Small intestine (tissue), 7 donors: ENCODE data around the gene CFAP141. TPM values are rescaled to one million over a fixed set of nuclear protein-coding genes. Genes with fewer than 3 reads are reported as not detected.

Source experiments
- DNase-seq, 2 donors: peaks; one replicate each; pipeline versions ENCODE4 v3.0.0 to v3.0.0-alpha.2; 2013
- FAIRE-seq: peaks from 2 replicates; lab custom pipeline; 2012; peaks lifted over from hg19 to GRCh38; lab: Jason Lieb, UNC
- H3K27ac ChIP-seq, 3 donors: one replicate each; pipeline ENCODE4 v1.5.1; 2013; ENCODE audit warnings: low read length in 2 of 3, mild to moderate bottlenecking in 2 of 3, control low read depth in 1 of 3, inconsistent platforms in 1 of 3, low read depth in 1 of 3, moderate library complexity in 1 of 3
- H3K27me3 ChIP-seq, 3 donors: one replicate each; pipeline ENCODE4 v1.6.1; 2013; ENCODE audit warnings: low read length in 3 of 3, inconsistent platforms in 1 of 3; ENCODE audit not compliant: control insufficient read depth in 3 of 3, insufficient read depth in 3 of 3
- H3K36me3 ChIP-seq, 3 donors: one replicate each; pipeline ENCODE4 v1.6.1; 2013; ENCODE audit warnings: low read length in 3 of 3, inconsistent platforms in 1 of 3, low read depth in 1 of 3, mild to moderate bottlenecking in 1 of 3, moderate library complexity in 1 of 3; ENCODE audit not compliant: control insufficient read depth in 3 of 3, insufficient read depth in 2 of 3
- H3K4me1 ChIP-seq, 3 donors: one replicate each; pipeline ENCODE4 v1.6.1; 2013; ENCODE audit warnings: low read length in 2 of 3, inconsistent platforms in 1 of 3, low read depth in 1 of 3, mild to moderate bottlenecking in 1 of 3, moderate library complexity in 1 of 3; ENCODE audit not compliant: control insufficient read depth in 3 of 3, insufficient read depth in 2 of 3
- H3K4me3 ChIP-seq, 3 donors: one replicate each; pipeline ENCODE4 v1.5.1; 2013; ENCODE audit warnings: low read length in 3 of 3, control low read depth in 1 of 3, inconsistent platforms in 1 of 3, low read depth in 1 of 3, mild to moderate bottlenecking in 1 of 3, moderate library complexity in 1 of 3
- H3K9me3 ChIP-seq, 2 donors: one replicate each; pipeline ENCODE4 v1.6.1; 2013; ENCODE audit warnings: low read depth in 1 of 2, low read length in 1 of 2; ENCODE audit not compliant: control insufficient read depth in 2 of 2, insufficient read depth in 1 of 2
- WGBS, 3 donors: extraction: QIAGEN DNeasy Blood & Tissue Kit; methylation state at CpG; one replicate each; pipeline ENCODE4 v1.1.7; 2013; 5-methylcytosine and 5-hydroxymethylcytosine counted together
- polyA plus RNA-seq, 4 donors: library from polyadenylated mRNA; stranded (reverse) in 3 of 4; unstranded in 1 of 4; fragments of 200-250 nt in 3 of 4; fragments of 120-200 nt in 1 of 4; gene quantifications; one replicate each; pipeline versions ENCODE4 v1.2.1 to v1.2.3, GENCODE V29; 2013
- donor health status: healthy with polysubstance abuse.
- donor health status: control.
- donor health status: control.
- donor health status: Bipolar disorder and iron deficiency.
- donor health status: healthy.

The CFAP141 gene
- polyA plus RNA-seq, 4 donors = not detected

DNA sequence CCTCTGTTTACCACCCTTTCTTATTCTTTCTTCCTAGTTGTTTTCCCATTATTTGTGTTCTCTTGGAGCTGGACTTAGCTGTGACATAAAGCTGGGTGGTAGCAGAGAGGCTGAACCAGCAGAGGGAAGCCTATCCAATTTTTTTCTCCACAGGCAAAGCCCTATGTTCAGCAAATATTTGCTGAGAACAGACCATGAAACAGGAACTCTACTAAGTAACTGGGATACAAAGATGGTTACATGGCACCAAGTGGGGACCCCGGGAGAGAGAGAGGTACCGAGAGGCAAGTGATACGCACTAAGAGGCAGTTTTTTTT is 6.6 kb downstream of the CFAP141 start:
- no peak overlapping the region for H3K27ac ChIP-seq
- WGBS, 3 donors = 83 to 93% (median 85%) methylated on average over 3 of the region's 3 CpGs
- no peak for FAIRE-seq

DNA sequence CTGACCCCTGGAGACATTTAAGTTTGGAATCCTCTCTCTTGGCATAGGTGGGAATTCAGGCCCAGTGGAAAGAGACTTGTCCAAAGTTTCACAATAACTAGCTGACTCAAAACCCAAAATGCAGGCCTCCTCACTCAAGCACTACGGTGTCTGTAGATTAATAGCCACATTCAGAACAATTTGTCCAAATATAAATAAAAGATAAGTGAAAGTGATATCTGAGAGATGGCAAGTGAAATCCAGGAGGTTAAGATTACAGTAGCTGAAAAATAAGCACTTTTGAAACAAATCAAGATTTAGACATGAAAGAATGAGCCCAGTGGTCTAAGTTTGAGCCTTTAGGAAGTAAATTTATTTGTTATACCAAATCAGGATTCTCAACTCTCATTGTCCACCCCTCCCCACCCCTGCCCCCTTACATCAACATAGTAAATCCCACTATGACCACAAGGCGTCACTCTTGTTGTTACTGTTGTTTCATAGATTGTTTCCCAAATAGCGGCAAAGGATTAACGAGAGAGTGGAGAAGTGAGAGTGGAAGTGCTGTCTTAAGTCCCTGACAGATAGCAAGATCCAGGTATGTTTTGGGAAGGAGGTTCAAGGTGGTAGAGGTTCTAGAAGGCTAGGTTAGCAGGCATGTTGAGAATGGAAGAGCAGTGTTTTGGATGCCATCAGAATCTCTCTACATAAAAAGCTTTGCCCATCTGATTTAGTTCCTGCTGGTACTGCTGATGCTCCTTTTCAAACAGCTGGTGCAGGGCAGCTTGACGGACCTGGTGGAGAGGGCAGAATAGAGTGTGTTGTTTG is 7.2 kb downstream of the CFAP141 start:
- H3K36me3 ChIP-seq = no peaks in the 10 kb centered on the region
- peak; percentile 58 to 69 for DNase-seq
- no peak overlapping the region for H3K27ac ChIP-seq
- H3K9me3 ChIP-seq = no peaks in the 10 kb centered on the region
- FAIRE-seq = no peak
- H3K4me1 ChIP-seq = no peaks in the 10 kb centered on the region
- 0 to 8% (median 6%) methylated on average over 5 of the region's 5 CpGs for WGBS, 3 donors
- peaks cover 0 to 5% (median 0%) of the 10 kb centered on the region in 3 donors for H3K27me3 ChIP-seq
- no peak overlapping the region for H3K4me3 ChIP-seq

More for the DNA sequence above, 6.6 kb downstream of the CFAP141 start:
- no peak for DNase-seq
- no peaks in the 10 kb centered on the region for H3K9me3 ChIP-seq
- no peak overlapping the region for H3K4me3 ChIP-seq
- H3K36me3 ChIP-seq = no peaks in the 10 kb centered on the region
- no peaks in the 10 kb centered on the region for H3K27me3 ChIP-seq
- H3K4me1 ChIP-seq = no peaks in the 10 kb centered on the region

DNA sequence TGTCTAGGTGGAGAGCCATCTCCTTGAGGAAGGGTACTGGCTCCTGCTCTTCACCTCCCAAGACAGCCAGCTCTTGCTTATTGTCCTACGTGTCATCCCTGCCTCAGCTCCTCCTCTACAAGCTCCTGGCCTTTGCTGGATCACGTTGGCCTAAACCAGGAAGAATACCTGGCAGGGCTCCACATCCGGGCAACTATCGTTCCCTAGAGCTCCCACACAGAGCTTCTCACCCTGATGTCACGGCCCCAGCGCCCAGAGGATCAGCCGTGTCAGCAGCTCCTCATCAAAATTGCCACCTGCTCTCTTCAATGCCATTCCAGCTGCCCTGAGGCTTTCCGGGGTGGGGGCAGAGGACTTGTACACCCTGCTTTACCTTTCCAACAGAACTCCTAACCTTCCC is 12.3 kb downstream of the CFAP141 start:
- 22 to 65% (median 35%) methylated on average over 8 of the region's 8 CpGs for WGBS, 3 donors
- DNase-seq (peak in 1 of 2 donors; percentile 38), FAIRE-seq (no peak)
- H3K27ac ChIP-seq = no peak overlapping the region
- H3K36me3 ChIP-seq = no peaks in the 10 kb centered on the region
- no peaks in the 10 kb centered on the region for H3K9me3 ChIP-seq
- H3K27me3 ChIP-seq = peaks cover 0 to 12% (median 2%) of the 10 kb centered on the region in 3 donors
- H3K4me1 ChIP-seq = no peaks in the 10 kb centered on the region
- no peak overlapping the region for H3K4me3 ChIP-seq

DNA sequence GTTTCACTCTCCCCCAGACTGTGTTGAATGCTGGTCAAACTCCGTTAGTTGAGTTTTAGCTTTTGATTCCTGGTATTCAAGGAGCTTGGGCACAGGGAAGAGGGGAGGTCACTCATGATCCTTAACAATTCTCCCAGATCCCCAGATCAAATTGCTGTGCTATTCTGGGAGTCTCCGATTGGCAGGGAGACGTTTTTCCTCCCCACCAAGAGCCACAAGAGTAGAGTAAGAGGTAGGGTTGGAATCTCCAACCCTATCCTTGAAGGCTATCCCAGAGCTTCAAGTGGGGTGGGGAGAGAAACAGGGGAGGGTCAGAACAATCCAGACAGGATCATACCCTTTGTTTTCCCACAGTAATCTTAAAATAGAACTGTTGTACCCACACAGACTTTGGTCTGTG is 13.7 kb downstream of the CFAP141 start:
- peaks cover 0 to 12% (median 2%) of the 10 kb centered on the region in 3 donors for H3K27me3 ChIP-seq
- H3K27ac ChIP-seq = no peak overlapping the region
- FAIRE-seq = no peak
- H3K4me3 ChIP-seq = no peak overlapping the region
- H3K36me3 ChIP-seq = no peaks in the 10 kb centered on the region
- DNase-seq = no peak
- 39 to 65% (median 54%) methylated on average over 3 of the region's 3 CpGs for WGBS, 3 donors
- H3K4me1 ChIP-seq = no peaks in the 10 kb centered on the region
- H3K9me3 ChIP-seq = no peaks in the 10 kb centered on the region

DNA sequence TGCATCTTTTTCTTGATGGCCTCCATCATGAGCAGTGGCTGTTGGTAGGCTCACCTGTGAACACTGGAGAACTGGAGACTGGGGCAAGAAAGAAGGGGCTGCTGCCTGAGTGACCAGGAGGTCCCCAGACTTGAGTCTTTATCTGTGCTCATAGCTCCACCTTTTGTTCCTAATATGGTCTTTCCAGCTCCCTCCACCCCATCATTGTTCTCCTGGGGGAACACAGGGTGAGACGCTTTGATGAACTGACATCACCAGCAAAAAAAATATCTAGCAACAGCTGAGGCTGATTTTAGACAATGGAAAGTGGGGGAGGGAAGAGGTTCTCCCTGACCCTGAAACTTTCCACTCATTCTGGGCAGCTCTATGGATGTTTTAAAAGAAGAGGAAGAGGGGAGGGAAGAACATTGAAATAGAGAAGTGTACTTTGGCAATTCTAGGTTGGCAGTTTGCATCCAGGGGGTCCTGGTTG is 14.1 kb downstream of the CFAP141 start, which contains the start of gene TPM3:
TPM3 (minus strand) TSS at position 111 of the 472 bp plus-strand sequence; CDS start at position 29, 82 bp downstream.
- no peak within 1 kb of the TSS for H3K27ac ChIP-seq
- 15 to 27% (median 27%) methylated on average over 1 of the region's 1 CpG for WGBS, 3 donors
- no peak for FAIRE-seq

DNA sequence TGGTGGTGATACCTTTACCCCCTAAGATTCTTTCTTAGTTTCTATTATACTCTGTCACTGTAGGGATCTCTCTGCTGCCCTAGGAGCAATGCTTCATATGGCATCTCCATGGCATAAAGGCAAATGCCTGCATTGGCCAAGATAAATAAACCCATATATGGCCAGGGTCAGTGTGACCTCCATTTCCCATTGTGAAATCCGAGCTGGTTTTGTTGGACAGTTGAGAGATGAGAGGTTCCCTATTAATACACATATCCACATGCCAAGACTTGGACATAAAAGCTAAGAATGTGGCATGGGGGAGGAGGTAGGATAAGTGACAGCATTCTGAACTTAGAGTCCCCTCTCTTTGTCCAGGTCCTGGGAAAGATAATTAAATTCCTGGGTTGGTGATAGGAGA is 15.6 kb downstream of the CFAP141 start:
- 15 to 37% (median 20%) methylated on average over 1 of the region's 1 CpG for WGBS, 3 donors
- H3K9me3 ChIP-seq = no peaks in the 10 kb centered on the region
- FAIRE-seq (no peak), DNase-seq (no peak)
- H3K36me3 ChIP-seq = no peaks in the 10 kb centered on the region
- H3K4me3 ChIP-seq = no peak overlapping the region
- H3K27me3 ChIP-seq = peaks cover 0 to 12% (median 2%) of the 10 kb centered on the region in 3 donors
- no peak overlapping the region for H3K27ac ChIP-seq
- H3K4me1 ChIP-seq = peaks cover 0 to 10% (median 0%) of the 10 kb centered on the region in 3 donors

More for the DNA sequence above, 14.1 kb downstream of the CFAP141 start, which contains the start of gene TPM3:
- Histone ChIP-seq H3K36me3 (no peaks in the 10 kb centered on the region), H3K9me3 (no peaks in the 10 kb centered on the region), H3K4me3 (no peak within 1 kb of the TSS), H3K27me3 (peaks cover 0 to 12% (median 2%) of the 10 kb centered on the region in 3 donors), H3K4me1 (peaks cover 0 to under 1% (median 0%) of the 10 kb centered on the region in 3 donors)
- DNase-seq = no peak

DNA sequence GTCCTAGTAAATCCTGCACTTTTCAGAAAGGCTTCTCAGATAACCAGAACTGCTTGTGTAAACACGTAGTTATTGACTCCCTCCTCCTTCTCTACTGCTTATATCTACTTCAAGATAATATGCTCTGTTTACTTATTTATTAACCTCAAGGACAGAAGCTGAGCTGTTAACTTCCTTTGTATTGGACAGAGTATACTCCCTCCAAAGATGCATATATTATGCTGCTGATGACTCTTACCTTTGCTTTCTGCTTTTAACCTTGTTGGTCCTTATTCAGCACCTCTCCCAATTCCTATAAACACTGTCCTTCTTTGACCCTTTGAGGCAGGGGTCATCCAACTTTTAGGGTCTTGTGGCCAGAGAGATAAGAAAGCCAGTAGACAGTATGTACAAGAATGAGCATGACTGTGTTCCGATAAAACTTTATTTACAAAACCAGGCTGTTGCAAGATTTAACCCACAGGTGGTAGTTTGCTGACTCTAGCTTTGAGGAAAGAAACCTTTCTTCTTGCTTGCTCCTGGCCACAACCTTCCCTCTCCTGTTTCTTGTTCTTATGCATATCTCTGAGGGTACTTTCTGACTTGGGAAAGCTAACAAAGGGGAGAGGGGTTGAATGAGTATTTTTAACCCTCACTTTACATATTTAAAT is 19.2 kb downstream of the CFAP141 start:
- H3K27ac ChIP-seq = no peak overlapping the region
- peak; percentile 31 to 32 for DNase-seq
- no peaks in the 10 kb centered on the region for H3K27me3 ChIP-seq
- no peak for FAIRE-seq
- WGBS, 3 donors = 22 to 32% (median 23%) methylated on average over 2 of the region's 2 CpGs
- peaks cover 0 to 10% (median 0%) of the 10 kb centered on the region in 3 donors for H3K4me1 ChIP-seq
- no peaks in the 10 kb centered on the region for H3K9me3 ChIP-seq
- no peaks in the 10 kb centered on the region for H3K36me3 ChIP-seq
- H3K4me3 ChIP-seq = no peak overlapping the region

DNA sequence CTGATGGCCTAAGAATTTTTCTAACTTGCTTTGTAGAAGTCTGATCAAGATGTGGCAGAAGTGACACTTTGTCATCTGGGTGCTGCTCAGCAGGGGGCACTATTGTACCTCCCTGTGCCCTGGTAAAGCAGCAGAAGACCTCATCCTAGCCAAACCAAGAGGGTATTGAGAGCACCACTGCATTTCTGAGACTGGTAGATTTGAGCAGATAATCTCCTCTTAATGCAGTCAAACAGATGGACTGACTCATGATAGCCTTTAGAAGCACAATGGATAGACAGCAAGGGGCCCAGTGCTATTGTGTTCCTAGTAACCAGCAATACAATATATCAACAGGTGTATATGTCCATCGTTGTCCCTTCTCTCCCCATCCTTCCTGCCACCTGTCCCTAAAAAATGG is 20.0 kb downstream of the CFAP141 start:
- WGBS, 3 donors = 9 to 51% (median 44%) methylated on average over 1 of the region's 1 CpG
- H3K27me3 ChIP-seq = no peaks in the 10 kb centered on the region
- H3K4me1 ChIP-seq = peaks cover 0 to 13% (median 2%) of the 10 kb centered on the region in 3 donors
- no peaks in the 10 kb centered on the region for H3K36me3 ChIP-seq
- no peak overlapping the region for H3K27ac ChIP-seq
- peak; percentile 62 to 69 for DNase-seq
- FAIRE-seq = no peak
- H3K9me3 ChIP-seq = no peaks in the 10 kb centered on the region
- H3K4me3 ChIP-seq = no peak overlapping the region
